Adipocyte (in vitro differentiated cells): ENCODE measurements around the gene KRT73.

Source experiments
- DNase-seq: peaks from one replicate; pipeline ENCODE4 v3.0.0-alpha.2; 2015; ENCODE audit warnings: low read depth
- H3K27me3 ChIP-seq: replicated peaks from 2 replicates; pipeline ENCODE4 v1.7.0; 2013; ENCODE audit warnings: mild to moderate bottlenecking, low read length, moderate library complexity; ENCODE audit not compliant: control insufficient read depth, insufficient read depth
- H3K36me3 ChIP-seq: 2 replicates; pipeline ENCODE4 v1.7.0; 2013; ENCODE audit warnings: low read length, mild to moderate bottlenecking, moderate library complexity; ENCODE audit not compliant: control insufficient read depth, insufficient read depth, severe bottlenecking
- H3K4me1 ChIP-seq: 2 replicates; pipeline ENCODE4 v1.7.0; 2013; ENCODE audit warnings: mild to moderate bottlenecking, low read length, moderate library complexity; ENCODE audit not compliant: control insufficient read depth, insufficient read depth
- H3K4me3 ChIP-seq: 2 replicates; pipeline ENCODE4 v1.7.0; 2013; ENCODE audit warnings: mild to moderate bottlenecking, low read length, moderate library complexity
- H3K9ac ChIP-seq: 2 replicates; pipeline ENCODE4 v1.7.0; 2013; ENCODE audit warnings: mild to moderate bottlenecking, low read length, moderate library complexity
- H3K9me3 ChIP-seq: 2 replicates; pipeline ENCODE4 v1.7.0; 2013; ENCODE audit warnings: mild to moderate bottlenecking, low read length, moderate library complexity; ENCODE audit not compliant: control insufficient read depth

The KRT73 gene

GRCh38 chr12:52579468-52580465 lies 38.6 kb downstream of the KRT73 start:
- Histone ChIP-seq H3K9ac (no peak overlapping the region), H3K27me3 (peaks cover 39% of the 10 kb centered on the region), H3K36me3 (no peaks in the 10 kb centered on the region), H3K9me3 (no peaks in the 10 kb centered on the region), H3K4me3 (no peak overlapping the region), H3K4me1 (no peaks in the 10 kb centered on the region)
- DNase-seq, result no peak

GRCh38 chr12:52578469-52578868 lies 39.9 kb downstream of the KRT73 start:
- H3K4me1 ChIP-seq, result no peaks in the 10 kb centered on the region
- H3K27me3 ChIP-seq, result peaks cover 49% of the 10 kb centered on the region
- H3K36me3 ChIP-seq, result no peaks in the 10 kb centered on the region
- H3K9ac ChIP-seq, result no peak overlapping the region
- no peak for DNase-seq
- no peak overlapping the region for H3K4me3 ChIP-seq
- H3K9me3 ChIP-seq, result no peaks in the 10 kb centered on the region

DNA sequence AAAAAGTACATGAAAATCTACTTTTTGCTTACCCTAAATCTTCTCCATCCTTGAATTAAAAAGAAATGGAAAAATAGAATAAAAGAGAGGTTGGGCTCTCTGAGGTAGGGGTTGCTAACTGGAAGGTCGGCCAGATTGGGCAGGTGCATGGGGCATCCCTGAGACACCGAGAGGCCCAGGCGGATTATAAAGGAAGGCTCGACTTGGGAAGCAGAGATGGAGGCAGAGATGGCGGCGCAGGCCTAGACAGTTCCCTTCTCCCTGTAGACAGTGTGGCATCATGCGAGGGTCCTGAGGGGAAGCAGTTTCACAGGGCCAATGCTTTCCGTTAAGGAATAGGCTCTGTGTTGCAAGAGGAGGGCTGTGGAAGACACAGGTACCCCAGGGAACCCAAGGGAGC lies 41.0 kb downstream of the KRT73 start:
- Histone ChIP-seq H3K9ac (no peak overlapping the region), H3K4me3 (no peak overlapping the region), H3K36me3 (no peaks in the 10 kb centered on the region), H3K27me3 (peaks cover 56% of the 10 kb centered on the region), H3K9me3 (no peaks in the 10 kb centered on the region), H3K4me1 (no peaks in the 10 kb centered on the region)
- no peak for DNase-seq

DNA sequence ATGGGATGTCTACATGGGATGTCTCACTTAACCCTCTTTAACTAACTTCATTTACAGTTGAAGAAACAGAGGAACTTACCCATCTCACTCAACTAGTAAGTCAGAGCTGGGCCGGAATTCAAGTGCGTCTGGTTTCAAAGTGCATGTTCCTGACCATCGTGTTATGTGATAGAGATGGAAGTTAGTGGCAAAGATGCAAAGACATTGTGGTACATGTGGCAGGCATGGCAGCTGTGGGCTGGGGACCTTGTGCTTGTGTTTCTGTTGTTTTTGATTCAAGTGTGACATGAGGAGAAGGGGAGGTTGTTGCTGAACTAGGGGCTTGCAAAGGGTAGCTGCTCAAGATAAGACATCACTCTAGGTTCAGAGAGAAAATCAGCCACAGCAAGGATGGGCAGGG lies 42.4 kb downstream of the KRT73 start:
- Histone ChIP-seq H3K4me1 (no peaks in the 10 kb centered on the region), H3K4me3 (no peak overlapping the region), H3K27me3 (peaks cover 69% of the 10 kb centered on the region), H3K36me3 (no peaks in the 10 kb centered on the region), H3K9me3 (no peaks in the 10 kb centered on the region), H3K9ac (no peak overlapping the region)
- DNase-seq, result no peak

DNA sequence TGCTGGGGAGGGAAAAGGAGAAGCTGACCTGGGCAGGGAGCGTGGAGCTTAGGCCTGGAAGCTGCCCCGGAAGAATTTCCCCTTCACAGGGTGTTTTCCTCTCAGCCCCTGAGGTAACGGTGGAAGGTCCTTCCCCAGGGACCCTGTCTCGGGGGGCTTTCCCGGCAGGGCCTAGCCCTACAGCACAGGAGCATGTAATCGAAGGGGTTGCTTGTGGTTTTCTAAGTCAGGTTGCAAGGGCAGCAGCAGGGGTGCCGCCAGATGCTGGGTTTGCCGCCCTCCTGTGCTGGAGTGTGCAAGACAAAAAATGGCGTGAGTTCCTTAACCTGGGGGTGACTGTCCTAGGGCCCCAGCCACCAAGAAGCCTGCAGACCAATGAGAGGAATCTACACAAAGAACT lies 43.1 kb downstream of the KRT73 start:
- Histone ChIP-seq H3K4me3 (no peak overlapping the region), H3K36me3 (no peaks in the 10 kb centered on the region), H3K27me3 (peaks cover 71% of the 10 kb centered on the region), H3K9ac (no peak overlapping the region), H3K9me3 (no peaks in the 10 kb centered on the region), H3K4me1 (no peaks in the 10 kb centered on the region)
- no peak for DNase-seq

DNA sequence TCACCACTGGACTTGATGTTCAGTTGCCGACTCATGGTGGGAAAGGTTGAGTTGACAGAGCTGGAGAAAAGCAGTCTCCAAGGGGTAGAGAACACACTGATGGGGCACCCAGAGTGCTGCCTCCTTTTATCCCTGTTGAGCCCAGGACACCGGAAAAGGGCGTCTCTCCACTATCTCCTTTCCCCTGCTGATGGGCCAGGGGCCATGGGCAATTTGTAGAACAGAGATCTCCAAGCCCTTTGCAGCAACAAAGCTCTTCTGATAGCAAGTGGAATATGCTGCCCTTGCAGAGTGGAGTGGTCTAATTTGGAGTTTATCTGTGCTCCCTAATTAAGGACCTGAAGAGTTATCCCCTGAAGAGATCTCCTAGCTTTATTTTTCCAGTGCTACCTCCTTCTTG lies 44.6 kb downstream of the KRT73 start, which contains the start of gene KRT74:
Gene KRT74 (minus strand): TSS at position 101 of the 400 bp plus-strand sequence. CDS start 66 bp downstream, at position 35.
- no peak within 1 kb of the TSS for H3K9ac ChIP-seq
- no peaks in the 10 kb centered on the region for H3K36me3 ChIP-seq
- no peak for DNase-seq
- peaks cover 72% of the 10 kb centered on the region for H3K27me3 ChIP-seq
- no peak within 1 kb of the TSS for H3K4me3 ChIP-seq
- no peaks in the 10 kb centered on the region for H3K9me3 ChIP-seq
- H3K4me1 ChIP-seq, result no peaks in the 10 kb centered on the region

- no peaks in the 10 kb centered on the region for H3K4me1 ChIP-seq
- no peak overlapping the region for H3K9ac ChIP-seq
- H3K36me3 ChIP-seq, result no peaks in the 10 kb centered on the region
- no peak for DNase-seq
- H3K9me3 ChIP-seq, result no peaks in the 10 kb centered on the region
- H3K4me3 ChIP-seq, result no peak overlapping the region
- peaks cover 76% of the 10 kb centered on the region for H3K27me3 ChIP-seq
These were observed 45.1 kb downstream of the KRT73 start for GRCh38 chr12:52573306-52573705.

- Histone ChIP-seq H3K9me3 (no peaks in the 10 kb centered on the region), H3K9ac (no peak overlapping the region), H3K36me3 (no peaks in the 10 kb centered on the region), H3K4me3 (no peak overlapping the region), H3K27me3 (peaks cover 88% of the 10 kb centered on the region), H3K4me1 (no peaks in the 10 kb centered on the region)
- DNase-seq, result no peak
These were observed 47.8 kb downstream of the KRT73 start for GRCh38 chr12:52570511-52570910.

DNA sequence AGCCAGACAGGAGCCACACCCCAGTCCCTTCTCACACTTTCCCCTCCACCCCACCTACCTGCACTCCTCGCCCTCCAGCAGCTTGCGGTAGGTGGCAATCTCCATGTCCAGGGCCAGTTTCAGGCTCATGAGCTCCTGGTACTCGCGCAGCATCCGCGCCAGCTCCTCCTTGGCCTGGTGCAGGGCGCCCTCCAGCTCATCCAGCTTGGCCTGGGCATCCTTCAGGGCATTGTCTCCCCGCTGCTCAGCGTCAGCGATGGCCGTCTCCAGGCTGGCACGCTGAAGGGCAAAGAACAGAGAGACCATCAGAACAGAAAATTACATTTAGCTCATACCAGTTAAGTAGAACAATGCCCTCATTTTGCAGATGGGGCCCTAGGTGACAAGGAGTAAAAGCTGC lies 50.2 kb downstream of the KRT73 start:
- Histone ChIP-seq H3K4me1 (no peaks in the 10 kb centered on the region), H3K36me3 (no peaks in the 10 kb centered on the region), H3K9me3 (no peaks in the 10 kb centered on the region), H3K9ac (no peak overlapping the region), H3K4me3 (no peak overlapping the region), H3K27me3 (peaks cover 93% of the 10 kb centered on the region)
- no peak for DNase-seq

- no peak overlapping the region for H3K9ac ChIP-seq
- H3K4me3 ChIP-seq, result no peak overlapping the region
- peaks cover 89% of the 10 kb centered on the region for H3K27me3 ChIP-seq
- no peaks in the 10 kb centered on the region for H3K36me3 ChIP-seq
- H3K9me3 ChIP-seq, result no peaks in the 10 kb centered on the region
- no peaks in the 10 kb centered on the region for H3K4me1 ChIP-seq
- DNase-seq, result no peak
These were observed 51.5 kb downstream of the KRT73 start for GRCh38 chr12:52566847-52567291.

GRCh38 chr12:52564582-52564981 lies 53.8 kb downstream of the KRT73 start:
- no peaks in the 10 kb centered on the region for H3K9me3 ChIP-seq

More at GRCh38 chr12:52564582-52564981, 53.8 kb downstream of the KRT73 start:
- Histone ChIP-seq H3K4me1 (no peaks in the 10 kb centered on the region), H3K27me3 (peaks cover 86% of the 10 kb centered on the region), H3K36me3 (no peaks in the 10 kb centered on the region), H3K9ac (no peak overlapping the region), H3K4me3 (no peak overlapping the region)
- no peak for DNase-seq
